NCI-H1436 (cell line): Measurements from ENCODE around the gene LCE3B.

Source experiments
- DNase-seq: peaks from one replicate; lab custom pipeline; 2025; lab: John Stamatoyannopoulos, UW

LCE3B gene

GRCh38 chr1:152658649-152659048 lies 45.0 kb downstream of the LCE3B start:
- DNase-seq: no peak

GRCh38 chr1:152663098-152663497 lies 49.5 kb downstream of the LCE3B start, which contains the start of gene LCE2D:
TSS of gene LCE2D (plus strand) at chr1:152663380. CDS start at chr1:152664106, 726 bp downstream.
- no peak for DNase-seq
